ENCODE data around the gene RANGRF.

GRCh38 chr17:8311131-8311790, 22.8 kb downstream of the RANGRF start:
- TF ChIP-seq CTCF (IDR thresholded peaks at IDR 0.05) = no peak
- no peak for TF ChIP-seq EP300 (IDR thresholded peaks at IDR 0.05)
- TF ChIP-seq POLR2A (IDR thresholded peaks at IDR 0.05) = no peak

All from ovary (tissue), 3 donors.